Endometrium (tissue), 2 donors: ENCODE results near the gene MROH7.

Experiments
- FAIRE-seq: peaks from 2 replicates; lab custom pipeline; 2012; peaks lifted over from hg19 to GRCh38; lab: Jason Lieb, UNC
- donor health status: control.
- donor health status: control.

The MROH7 gene

GRCh38 chr1:54651608-54652007 is 10.0 kb downstream of the MROH7 start:
- FAIRE-seq, result no peak

GRCh38 chr1:54652168-54652567 is 10.6 kb downstream of the MROH7 start:
- FAIRE-seq, result no peak

GRCh38 chr1:54653036-54653435 is 11.4 kb downstream of the MROH7 start:
- FAIRE-seq, result no peak

GRCh38 chr1:54658164-54658913 is 16.8 kb downstream of the MROH7 start:
- no peak for FAIRE-seq

GRCh38 chr1:54663725-54664124 is 22.1 kb downstream of the MROH7 start:
- no peak for FAIRE-seq

DNA sequence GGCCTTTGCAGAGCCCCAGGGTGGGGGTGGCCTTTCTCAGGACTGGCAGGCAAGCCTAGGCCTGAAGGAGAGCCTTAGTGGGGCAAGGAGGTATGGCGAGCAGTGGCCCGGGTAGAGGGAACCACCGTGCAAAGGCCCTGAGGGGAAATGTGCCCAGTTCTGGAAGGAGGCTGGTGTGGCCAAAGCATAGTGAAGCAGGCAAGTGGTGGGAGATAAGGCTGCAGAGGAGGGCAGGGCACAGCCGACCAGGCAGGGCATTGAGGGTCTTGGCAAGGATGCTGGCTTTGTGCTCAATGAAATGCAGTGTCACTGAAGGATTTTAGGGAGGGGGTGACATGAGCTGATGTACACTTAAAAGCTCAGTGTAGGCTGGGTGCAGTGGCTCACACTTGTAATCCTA is 22.8 kb downstream of the MROH7 start:
- no peak for FAIRE-seq

GRCh38 chr1:54665852-54666251 is 24.3 kb downstream of the MROH7 start:
- FAIRE-seq, result no peak

GRCh38 chr1:54666333-54666732 is 24.7 kb downstream of the MROH7 start:
- FAIRE-seq, result no peak

DNA sequence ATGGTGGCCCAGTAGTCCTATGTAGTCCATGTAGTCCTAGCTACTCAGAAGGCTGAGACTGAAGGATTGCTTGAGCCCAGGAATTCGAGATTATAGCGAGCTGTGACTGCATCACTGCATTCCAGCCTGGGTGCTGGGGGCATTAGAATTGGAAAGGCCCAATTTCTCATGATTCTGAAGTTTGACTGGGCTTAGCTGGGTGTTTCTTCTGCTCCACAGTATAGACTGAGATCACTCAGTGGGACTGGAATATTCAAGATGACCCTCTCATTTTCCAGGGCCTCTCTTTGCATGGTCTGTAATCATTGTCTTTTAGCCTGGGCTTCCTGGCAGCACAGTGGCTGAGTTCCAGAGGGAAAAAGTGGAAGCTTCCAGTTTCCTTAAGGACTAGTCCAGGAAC is 26.2 kb downstream of the MROH7 start:
- no peak for FAIRE-seq

DNA sequence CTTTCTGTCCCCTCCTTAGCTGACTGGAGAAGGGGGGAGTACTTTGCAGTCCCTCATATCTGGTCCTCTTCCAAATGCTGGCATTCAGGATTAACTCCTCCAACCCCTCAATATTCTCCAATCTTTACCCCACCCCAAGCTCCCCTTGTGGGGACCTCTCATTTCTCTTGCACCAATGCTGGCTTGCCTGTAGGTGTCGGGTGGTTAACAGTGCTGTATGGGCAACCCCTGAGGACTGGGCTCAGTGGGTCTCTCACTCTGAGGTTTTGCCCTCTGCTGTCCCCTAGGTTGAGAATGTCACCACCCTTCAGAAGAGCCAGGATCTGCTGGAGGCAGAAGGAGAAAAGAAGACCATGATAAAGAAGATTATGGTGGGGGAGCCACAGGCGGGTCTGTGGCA is 27.0 kb downstream of the MROH7 start:
- FAIRE-seq, result no peak

DNA sequence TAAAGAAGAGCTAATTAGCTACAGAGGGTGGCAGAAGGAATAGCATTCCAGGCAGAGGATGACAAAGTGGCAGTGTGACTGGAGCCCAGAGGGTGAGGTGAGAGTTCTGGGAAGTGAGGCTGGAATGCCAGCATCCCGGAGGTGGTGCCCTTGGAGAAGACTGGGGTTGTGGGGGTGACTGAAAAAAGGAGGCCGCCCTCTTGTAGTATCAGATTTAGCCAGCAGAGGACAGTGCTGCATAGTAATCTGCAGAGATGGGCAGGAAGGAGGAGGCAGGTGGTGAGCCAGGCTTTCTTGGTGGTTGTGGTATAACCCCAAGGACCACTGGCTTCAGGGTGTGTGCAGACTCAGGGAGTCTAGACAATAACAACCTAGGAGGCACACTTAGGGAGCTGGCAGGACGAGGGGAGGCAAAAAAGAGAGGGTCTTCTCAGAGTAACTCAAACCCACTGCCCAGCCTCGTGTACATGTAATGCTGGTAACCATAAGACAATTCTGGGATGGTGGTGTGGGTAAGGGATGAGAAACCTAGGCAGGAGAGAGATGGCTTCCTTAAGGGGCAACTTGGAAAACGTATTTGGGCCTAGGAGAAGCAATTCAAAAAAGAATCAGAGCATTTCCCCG is 30.5 kb downstream of the MROH7 start:
- FAIRE-seq, result no peak

GRCh38 chr1:54678776-54679643 is 37.4 kb downstream of the MROH7 start:
- FAIRE-seq, result no peak

GRCh38 chr1:54679706-54680105 is 38.1 kb downstream of the MROH7 start:
- FAIRE-seq, result no peak

DNA sequence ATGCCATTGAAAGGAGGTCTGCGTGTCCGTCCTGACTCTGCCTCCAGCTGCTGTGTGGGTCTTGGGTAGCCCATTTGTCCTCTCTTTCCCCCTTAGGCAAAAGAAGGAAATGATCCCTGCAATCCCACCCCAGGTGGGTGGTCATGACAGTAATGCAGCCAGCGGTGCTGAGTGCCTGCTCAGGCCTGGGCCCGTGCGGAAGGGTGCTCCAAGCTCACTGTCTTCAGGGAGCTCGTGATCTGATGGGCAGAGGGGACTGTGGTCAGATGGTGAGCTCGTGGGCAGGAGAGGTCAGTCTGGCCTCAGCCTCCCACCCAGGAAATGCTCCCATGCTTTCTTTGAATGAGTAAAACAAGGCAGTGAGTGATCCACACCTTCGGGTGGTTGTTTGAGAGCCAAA is 38.8 kb downstream of the MROH7 start:
- FAIRE-seq, result no peak

GRCh38 chr1:54681358-54681757 is 39.8 kb downstream of the MROH7 start:
- FAIRE-seq, result no peak

DNA sequence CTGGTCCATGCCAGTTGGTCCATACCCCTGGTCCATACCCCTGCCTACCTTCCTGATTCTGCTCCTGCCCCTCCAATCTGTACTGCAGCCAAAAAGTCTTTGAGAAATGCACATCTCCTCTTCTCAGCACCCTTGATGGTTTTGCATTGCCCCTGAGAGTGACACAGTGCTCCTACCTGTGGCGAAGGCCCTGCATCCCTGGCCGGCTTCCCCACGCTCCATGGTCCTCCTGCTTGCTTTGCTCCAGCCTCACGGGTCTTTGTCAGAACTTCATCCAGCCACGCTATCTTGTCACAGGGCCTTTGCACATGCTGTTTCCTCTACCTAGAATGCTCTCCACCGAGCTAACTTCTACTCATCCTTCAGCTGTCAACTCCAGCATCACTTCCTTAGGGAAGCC is 41.9 kb downstream of the MROH7 start:
- no peak for FAIRE-seq

- FAIRE-seq, result no peak
Measured at GRCh38 chr1:54685335-54685905, 43.8 kb downstream of the MROH7 start.

DNA sequence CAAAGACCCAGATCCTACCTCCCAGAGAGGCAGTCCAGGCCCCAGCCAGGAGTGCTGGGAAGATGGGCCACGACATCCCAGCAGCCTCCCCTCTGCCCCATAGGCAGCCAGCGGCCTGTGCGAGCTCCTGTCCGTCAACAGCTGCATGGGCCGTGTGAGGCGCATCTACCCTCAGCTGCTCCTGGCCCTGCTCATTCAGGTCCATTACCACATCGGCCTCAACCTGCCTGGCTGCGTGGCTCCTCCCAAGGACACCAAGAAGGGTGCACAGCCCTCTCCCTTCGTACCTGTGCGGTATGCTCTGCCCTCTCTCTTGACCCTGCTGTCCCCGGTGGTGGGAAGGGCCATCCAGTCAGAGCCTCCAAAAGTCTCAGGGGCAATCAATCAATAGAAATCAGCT is 44.6 kb downstream of the MROH7 start:
- no peak for FAIRE-seq

DNA sequence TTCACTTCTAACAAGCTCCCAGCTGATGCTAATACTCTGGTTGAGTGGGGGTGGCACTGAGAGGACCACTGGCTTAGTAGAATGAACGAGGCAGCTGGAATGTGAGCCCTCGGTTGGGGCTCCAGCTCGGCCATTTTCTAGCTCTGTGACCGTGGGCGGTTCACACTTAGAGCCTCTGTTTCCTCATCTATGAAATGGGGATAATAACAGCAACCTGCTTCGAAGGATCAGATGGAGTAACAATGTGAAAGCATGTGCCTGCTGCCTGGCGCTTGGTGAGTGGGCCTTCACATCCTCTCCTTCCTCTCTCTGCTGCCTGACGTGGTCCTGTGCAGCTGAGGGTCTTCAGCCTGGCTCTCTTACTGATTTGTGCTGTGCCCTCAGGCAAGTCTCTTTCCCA is 53.2 kb downstream of the MROH7 start:
- FAIRE-seq, result no peak

- no peak for FAIRE-seq
Measured at GRCh38 chr1:54695221-54695620, 53.6 kb downstream of the MROH7 start.

DNA sequence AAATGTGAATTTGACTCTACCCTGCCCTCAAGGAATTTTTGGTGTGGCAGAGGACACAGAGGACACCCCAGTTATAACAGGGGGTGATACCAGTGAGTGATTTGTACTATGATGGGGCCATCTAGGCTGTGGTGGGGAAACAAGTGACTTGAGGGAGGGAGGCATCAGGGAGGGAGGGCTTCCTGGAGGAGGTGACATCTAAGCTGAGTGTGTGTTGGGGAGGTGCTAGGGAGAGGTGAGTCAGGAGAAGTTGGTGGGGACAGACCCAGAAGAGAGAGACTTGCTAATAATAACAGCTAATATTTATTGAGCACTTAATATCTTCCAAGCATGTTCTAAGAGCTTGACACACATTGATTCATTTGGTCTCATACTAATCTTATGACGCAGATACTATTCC is 54.2 kb downstream of the MROH7 start:
- FAIRE-seq, result no peak

DNA sequence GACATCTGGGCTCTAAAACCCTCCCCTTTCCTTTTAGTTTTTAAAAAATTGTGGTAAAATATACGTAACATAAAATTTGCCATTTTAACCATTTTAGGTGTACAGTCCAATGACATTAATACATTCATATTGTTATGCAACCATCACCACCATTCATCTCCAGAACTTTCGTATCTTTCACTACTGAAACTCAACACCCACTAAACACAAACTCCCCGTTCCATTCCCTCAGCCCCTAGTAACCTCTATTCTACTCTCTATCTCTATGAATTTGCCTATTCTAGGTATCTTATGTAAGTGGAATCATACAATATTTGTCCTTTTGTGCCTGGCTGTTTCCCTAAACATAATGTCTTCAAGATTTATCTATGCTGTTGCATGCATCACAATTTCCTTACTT is 54.7 kb downstream of the MROH7 start:
- no peak for FAIRE-seq

- no peak for FAIRE-seq
Measured at GRCh38 chr1:54697896-54698295, 56.3 kb downstream of the MROH7 start.
